Neural cell (in vitro differentiated cells): ENCODE results near the gene CYP2A6.

Source experiments
- EP300 ChIP-seq: fragments of 450-650 bp; conservative IDR thresholded peaks from 2 replicates; pipeline ENCODE4 v1.6.1; 2014; ENCODE audit warnings: antibody characterized with exemption, mild to moderate bottlenecking, moderate library complexity; ENCODE audit not compliant: poor library complexity, severe bottlenecking
- EZH2 ChIP-seq: fragments of 200-600, 300-800 bp; shearing (Covaris generic), sonication (generic); IDR thresholded peaks from 2 replicates; pipeline ENCODE4 v1.6.1; 2014; ENCODE audit warnings: antibody characterized with exemption, low read length, borderline replicate concordance, mild to moderate bottlenecking; ENCODE audit not compliant: insufficient read depth, poor library complexity, severe bottlenecking
- POLR2AphosphoS5 ChIP-seq: IDR thresholded peaks from 2 replicates; pipeline ENCODE4 v1.6.1; 2012
- RAD21 ChIP-seq: fragments of 450-650 bp; conservative IDR thresholded peaks from 2 replicates; pipeline ENCODE4 v1.6.1; 2014; ENCODE audit warnings: antibody characterized with exemption, mild to moderate bottlenecking, moderate library complexity
- SMC3 ChIP-seq: fragments of 450-650 bp; conservative IDR thresholded peaks from 2 replicates; pipeline ENCODE4 v1.6.1; 2014; ENCODE audit warnings: antibody characterized with exemption, mild to moderate bottlenecking, moderate library complexity; ENCODE audit not compliant: poor library complexity
- TAF1 ChIP-seq: IDR thresholded peaks from 2 replicates; pipeline ENCODE4 v1.6.1; 2012; ENCODE audit warnings: low read depth
- TF ChIP-seq, protein P1 (sequence below): fragments of 450-650 bp; IDR thresholded peaks from 2 replicates; pipeline ENCODE4 v1.5.1; 2014; ENCODE audit warnings: antibody characterized with exemption, mild to moderate bottlenecking, moderate library complexity; ENCODE audit not compliant: poor library complexity, severe bottlenecking

DNA sequence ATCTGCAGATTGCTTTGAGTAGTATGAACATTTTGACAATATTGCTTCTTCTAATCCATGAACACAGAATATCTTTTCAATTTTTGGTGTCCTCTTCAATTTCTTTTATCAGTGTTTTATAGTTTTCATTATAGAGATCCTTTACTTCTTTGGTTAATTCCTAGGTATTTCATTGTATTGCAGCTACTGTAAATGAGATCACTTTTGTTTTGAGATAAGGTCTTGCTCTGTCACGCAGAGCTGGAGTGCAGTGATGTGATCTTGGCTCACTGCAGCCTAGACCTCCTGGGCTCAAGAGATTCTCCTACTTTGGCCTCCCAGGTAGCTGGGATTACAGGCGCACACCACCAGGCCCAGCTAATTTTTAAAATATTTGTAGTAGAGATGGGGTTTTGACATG, 22.0 kb upstream of the CYP2A6 start:
- TF ChIP-seq, protein P1, sequence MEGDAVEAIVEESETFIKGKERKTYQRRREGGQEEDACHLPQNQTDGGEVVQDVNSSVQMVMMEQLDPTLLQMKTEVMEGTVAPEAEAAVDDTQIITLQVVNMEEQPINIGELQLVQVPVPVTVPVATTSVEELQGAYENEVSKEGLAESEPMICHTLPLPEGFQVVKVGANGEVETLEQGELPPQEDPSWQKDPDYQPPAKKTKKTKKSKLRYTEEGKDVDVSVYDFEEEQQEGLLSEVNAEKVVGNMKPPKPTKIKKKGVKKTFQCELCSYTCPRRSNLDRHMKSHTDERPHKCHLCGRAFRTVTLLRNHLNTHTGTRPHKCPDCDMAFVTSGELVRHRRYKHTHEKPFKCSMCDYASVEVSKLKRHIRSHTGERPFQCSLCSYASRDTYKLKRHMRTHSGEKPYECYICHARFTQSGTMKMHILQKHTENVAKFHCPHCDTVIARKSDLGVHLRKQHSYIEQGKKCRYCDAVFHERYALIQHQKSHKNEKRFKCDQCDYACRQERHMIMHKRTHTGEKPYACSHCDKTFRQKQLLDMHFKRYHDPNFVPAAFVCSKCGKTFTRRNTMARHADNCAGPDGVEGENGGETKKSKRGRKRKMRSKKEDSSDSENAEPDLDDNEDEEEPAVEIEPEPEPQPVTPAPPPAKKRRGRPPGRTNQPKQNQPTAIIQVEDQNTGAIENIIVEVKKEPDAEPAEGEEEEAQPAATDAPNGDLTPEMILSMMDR: no peak
- no peak for TF ChIP-seq EZH2
- TF ChIP-seq EP300: no peak
- TF ChIP-seq RAD21: no peak
- TF ChIP-seq TAF1: no peak
- no peak for TF ChIP-seq SMC3
- no peak for TF ChIP-seq POLR2AphosphoS5
